HG02642 (cell line): ENCODE data around the gene RHOA.
"Not testable (repeated sequence)": the region's sequence is repeated elsewhere in the genome, so short reads cannot be mapped to it uniquely, and the experiment has no call there.

ENCODE experiments used
- ATAC-seq: cut with Tn5 transposase; IDR thresholded peaks from one replicate; pipeline ENCODE4 v1.9.1; 2021; ENCODE audit warnings: mild to moderate bottlenecking; ENCODE audit not compliant: unreplicated experiment, poor library complexity

The RHOA gene

GRCh38 chr3:49412632-49413337 lies 1.0 kb upstream of the RHOA start:
- no peak for ATAC-seq

GRCh38 chr3:49411535-49411967 lies 225 bp downstream of the RHOA start:
- ATAC-seq: peak; percentile 40

- ATAC-seq: no peak
Measured at GRCh38 chr3:49410846-49411534, 786 bp downstream of the RHOA start.

- ATAC-seq: no peak
Measured at GRCh38 chr3:49410066-49410845, 1.5 kb downstream of the RHOA start.

- no peak for ATAC-seq
Measured at GRCh38 chr3:49406571-49407565, 4.9 kb downstream of the RHOA start.

GRCh38 chr3:49405570-49405969 lies 6.2 kb downstream of the RHOA start:
- ATAC-seq: not testable (repeated sequence)

- ATAC-seq: no peak
Measured at GRCh38 chr3:49403891-49404290, 7.9 kb downstream of the RHOA start.

GRCh38 chr3:49401766-49402165 lies 10.0 kb downstream of the RHOA start:
- no peak for ATAC-seq

GRCh38 chr3:49399461-49399860 lies 12.3 kb downstream of the RHOA start:
- no peak for ATAC-seq

- no peak for ATAC-seq
Measured at GRCh38 chr3:49397470-49397869, 14.3 kb downstream of the RHOA start.

GRCh38 chr3:49391310-49391709 lies 20.5 kb downstream of the RHOA start:
- not testable (repeated sequence) for ATAC-seq

GRCh38 chr3:49389297-49389696 lies 22.5 kb downstream of the RHOA start:
- ATAC-seq: no peak

GRCh38 chr3:49388289-49388820 lies 23.4 kb downstream of the RHOA start:
- no peak for ATAC-seq

GRCh38 chr3:49387721-49388120 lies 24.1 kb downstream of the RHOA start:
- no peak for ATAC-seq

GRCh38 chr3:49386056-49386756 lies 25.6 kb downstream of the RHOA start:
- ATAC-seq: no peak

GRCh38 chr3:49385617-49386016 lies 26.2 kb downstream of the RHOA start:
- ATAC-seq: no peak

GRCh38 chr3:49383387-49383786 lies 28.4 kb downstream of the RHOA start:
- ATAC-seq: no peak

GRCh38 chr3:49378249-49378895 lies 33.4 kb downstream of the RHOA start:
- ATAC-seq: no peak

GRCh38 chr3:49377483-49377882 lies 34.3 kb downstream of the RHOA start:
- no peak for ATAC-seq
